Kidney (tissue), 14 donors: Measurements from ENCODE around the gene RAD50. TPM values are rescaled to one million over a fixed set of nuclear protein-coding genes. Genes with fewer than 3 reads are reported as not detected.

Experiments
- DNase-seq, 5 donors: peaks; one replicate each; pipeline ENCODE4 v3.0.0-alpha.2; 2013 to 2020
- FAIRE-seq: peaks from 2 replicates; lab custom pipeline; 2012; peaks lifted over from hg19 to GRCh38; lab: Jason Lieb, UNC
- H3K27ac ChIP-seq, 2 donors: one replicate each; pipeline ENCODE4 v1.7.0; 2013; ENCODE audit warnings: low read depth in 2 of 2, low read length in 2 of 2, inconsistent platforms in 1 of 2
- H3K27me3 ChIP-seq: one replicate; pipeline ENCODE4 v1.7.1; 2013; ENCODE audit warnings: low read length, inconsistent platforms; ENCODE audit not compliant: control insufficient read depth, insufficient read depth
- H3K36me3 ChIP-seq, 3 donors: one replicate each; pipeline versions ENCODE4 v1.7.0 to v1.7.1; 2013; ENCODE audit warnings: low read length in 3 of 3, control low read depth in 1 of 3, inconsistent platforms in 1 of 3; ENCODE audit not compliant: insufficient read depth in 3 of 3, control insufficient read depth in 2 of 3
- H3K4me1 ChIP-seq, 3 donors: one replicate each; pipeline versions ENCODE4 v1.7.0 to v1.7.1; 2013; ENCODE audit warnings: low read length in 3 of 3, inconsistent platforms in 1 of 3, low read depth in 1 of 3; ENCODE audit not compliant: control insufficient read depth in 2 of 3, insufficient read depth in 2 of 3
- H3K4me3 ChIP-seq, 3 donors: one replicate each; pipeline versions ENCODE4 v1.7.0 to v1.8.1; 2013; ENCODE audit warnings: low read length in 3 of 3, control low read depth in 1 of 3, inconsistent platforms in 1 of 3
- H3K9ac ChIP-seq, 3 donors: one replicate each; pipeline versions ENCODE4 v1.7.0 to v1.7.1; 2013; ENCODE audit warnings: low read length in 3 of 3, control low read depth in 1 of 3, inconsistent platforms in 1 of 3
- H3K9me3 ChIP-seq, 3 donors: one replicate each; pipeline versions ENCODE4 v1.7.0 to v1.7.1; 2013; ENCODE audit warnings: low read length in 3 of 3, control low read depth in 1 of 3, inconsistent platforms in 1 of 3; ENCODE audit not compliant: control insufficient read depth in 2 of 3, insufficient read depth in 1 of 3
- CTCF ChIP-seq: IDR thresholded peaks from 3 replicates; pipeline ENCODE4 v1.5.1; 2012; ENCODE audit warnings: mild to moderate bottlenecking, moderate library complexity, borderline replicate concordance; ENCODE audit not compliant: insufficient read depth; ENCODE audit errors: extremely low read depth
- intact Hi-C: fragments of 100-400 bp; cut with DNase I; formaldehyde crosslinking; loops from one replicate; pipeline ENCODE4 v1.11.1; 2022
- polyA plus RNA-seq: library from polyadenylated mRNA; stranded (reverse); fragments of 350-450 nt; fragmentation: Illumina TruSeq; extraction: RNeasy Lipid Tissue Mini Kit (QIAGEN cat#74804); gene quantifications from one replicate; pipeline ENCODE4 v1.2.3, GENCODE V29; 2014; ENCODE audit warnings: low read depth, low replicate concordance; ENCODE audit not compliant: insufficient read depth
- total RNA-seq: library from RNA; stranded (reverse); fragmentation: NEBNext Ultra II Directional; extraction: Animal tissue kit (Norgen Biotek cat#: 25700); gene quantifications from one replicate; pipeline ENCODE4 v1.2.1, GENCODE V29; 2021
- donor health status: control.
- donor health status: control.
- donor health status: control.
- donor health status: control.
- donor health status: control.
- donor health status: DM: yes; HTN: yes; CAD: no.
- donor health status: Normal renal cell carcinoma (clear cell type).

The RAD50 gene
- total and polyA plus RNA-seq, 2 donors from 2014 or later, result 12.6 to 36.4 TPM

- no peak for TF ChIP-seq CTCF
- Histone ChIP-seq H3K4me1 (no peaks in the 10 kb centered on the region), H3K27me3 (no peaks in the 10 kb centered on the region), H3K9me3 (peaks cover 0 to 2% (median 0%) of the 10 kb centered on the region in 3 donors), H3K9ac (no peak overlapping the region), H3K36me3 (no peaks in the 10 kb centered on the region), H3K4me3 (no peak overlapping the region), H3K27ac (no peak overlapping the region)
- DNase-seq, result no peak
- FAIRE-seq, result no peak
- intact Hi-C loops, result no loop called here
Measured at GRCh38 chr5:132539716-132540115, 17.1 kb upstream of the RAD50 start.

GRCh38 chr5:132540149-132540548 is 16.6 kb upstream of the RAD50 start:
- H3K4me3 ChIP-seq, result no peak overlapping the region
- H3K9me3 ChIP-seq, result peaks cover 0 to 2% (median 0%) of the 10 kb centered on the region in 3 donors
- DNase-seq, result no peak
- H3K4me1 ChIP-seq, result no peaks in the 10 kb centered on the region
- no peaks in the 10 kb centered on the region for H3K36me3 ChIP-seq
- intact Hi-C loops, result no loop called here
- no peak overlapping the region for H3K27ac ChIP-seq
- FAIRE-seq, result no peak
- H3K27me3 ChIP-seq, result no peaks in the 10 kb centered on the region
- H3K9ac ChIP-seq, result no peak overlapping the region
- TF ChIP-seq CTCF, result no peak

- FAIRE-seq (no peak), DNase-seq (no peak)
- Histone ChIP-seq H3K4me3 (no peak overlapping the region), H3K9ac (no peak overlapping the region), H3K9me3 (no peaks in the 10 kb centered on the region), H3K4me1 (no peaks in the 10 kb centered on the region), H3K36me3 (no peaks in the 10 kb centered on the region), H3K27me3 (no peaks in the 10 kb centered on the region), H3K27ac (no peak overlapping the region)
- no peak for TF ChIP-seq CTCF
- intact Hi-C loops, result no loop called here
Measured at GRCh38 chr5:132540764-132541163, 16.0 kb upstream of the RAD50 start.
